Tibial nerve (tissue), 4 donors: Measurements from ENCODE around the gene LMBRD2.
A peak's percentile ranks its signal among the peaks of the same experiment; 100 is the strongest.

ENCODE experiments used
- CTCF ChIP-seq, 5 experiments: fragments of 200-600 bp in 3 of 5; fragments of 450-650 bp in 2 of 5; sonication (generic) in 3 of 5; IDR thresholded peaks; one replicate each; pipeline ENCODE4 v1.5.1; 2016 to 2019; ENCODE audit warnings: antibody characterized with exemption in 5 of 5, mild to moderate bottlenecking in 3 of 5, moderate library complexity in 2 of 5
- EP300 ChIP-seq, 2 donors: sonication (generic); formaldehyde crosslinking; IDR thresholded peaks; one replicate each; pipeline ENCODE4 v1.6.1; 2017; ENCODE audit warnings: antibody characterized with exemption in 2 of 2, mild to moderate bottlenecking in 1 of 2
- POLR2A ChIP-seq, 2 donors: fragments of 450-650 bp; IDR thresholded peaks; one replicate each; pipeline ENCODE4 v1.6.1; 2017; ENCODE audit warnings: antibody characterized with exemption in 2 of 2, mild to moderate bottlenecking in 2 of 2, moderate library complexity in 2 of 2

- TF ChIP-seq POLR2A (IDR thresholded peaks at IDR 0.05) (no peak), CTCF (IDR thresholded peaks at IDR 0.05) (peak; percentile 34 to 49 (median 45)), EP300 (IDR thresholded peaks at IDR 0.05) (no peak)
Observed at GRCh38 chr5:36177715-36178523, 26.2 kb upstream of the LMBRD2 start.
